ENCODE results near the gene BFAR.
"Not testable (repeated sequence)": the region's sequence is repeated elsewhere in the genome, so short reads cannot be mapped to it uniquely, and the experiment has no call there.

The BFAR gene

GRCh38 chr16:14702672-14703071 is 69.9 kb downstream of the BFAR start:
- DNase-seq = not testable (repeated sequence)

- not testable (repeated sequence) for DNase-seq
Measured at GRCh38 chr16:14703156-14704011, 70.6 kb downstream of the BFAR start, which contains the start of gene NPIPA3. Gene NPIPA3 (plus strand): TSS chr16:14703411. CDS start chr16:14708944, 5,533 bp downstream.
